Measurements from ENCODE around the gene AGA.

Gene AGA

DNA sequence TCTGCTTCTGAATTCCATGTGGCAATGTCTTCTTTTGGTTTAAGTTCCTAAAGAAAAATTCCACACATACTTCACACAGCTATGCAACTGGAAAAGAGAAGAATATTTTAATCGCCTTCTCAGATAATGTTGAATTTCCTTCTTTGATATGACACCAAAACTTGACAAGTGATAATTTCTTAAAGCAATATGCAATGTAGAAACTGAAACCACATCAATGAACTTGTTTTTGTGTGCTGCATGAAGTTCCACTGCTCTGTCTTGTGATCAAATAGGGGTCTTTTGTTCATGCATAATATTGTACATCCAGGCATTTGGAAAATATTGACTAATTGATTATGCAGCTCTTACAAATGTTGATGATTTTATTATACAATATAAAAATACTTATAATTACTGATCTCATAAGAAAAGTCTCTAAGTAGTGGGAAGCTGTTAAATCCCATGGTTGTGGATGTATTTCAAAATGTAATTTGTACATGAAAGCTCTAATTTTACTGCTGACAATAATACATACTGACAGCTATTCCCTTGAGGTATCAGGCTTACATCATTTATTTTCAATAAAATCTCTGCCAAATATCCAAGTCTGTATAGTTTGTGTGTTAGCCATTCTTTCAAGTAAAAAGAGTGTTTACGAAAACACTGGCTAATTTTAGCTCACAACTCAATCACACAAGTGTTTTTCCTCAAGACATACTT, 56.5 kb downstream of the AGA start:
- DNase-seq, result no peak

- no peak for DNase-seq
Measured at GRCh38 chr4:177384856-177385397, 57.3 kb downstream of the AGA start.

GRCh38 chr4:177381762-177382310, 60.4 kb downstream of the AGA start:
- no peak for DNase-seq
